Measurements from ENCODE around the gene CWC15. TPM values are rescaled to one million over a fixed set of nuclear protein-coding genes. Genes with fewer than 3 reads are reported as not detected.

Gene CWC15
- polyA plus RNA-seq, 1 donor = 68.0 TPM

GRCh38 chr11:94997437-94997836, 24.1 kb upstream of the CWC15 start:
- no peaks in the 10 kb centered on the region for H3K4me1 ChIP-seq (ENCODE audit: control insufficient read depth, insufficient read depth, low read length)
- no peaks in the 10 kb centered on the region for H3K27me3 ChIP-seq (ENCODE audit: control insufficient read depth, insufficient read depth, low read length)
- WGBS (ENCODE audit: insufficient coverage, low lambda C conversion rate) = 100% methylated on average over 3 of the region's 6 CpGs
- no peak for DNase-seq
- H3K27ac ChIP-seq (ENCODE audit: low read length) = no peak overlapping the region
- H3K4me3 ChIP-seq (ENCODE audit: low read length) = no peak overlapping the region
- H3K36me3 ChIP-seq (ENCODE audit: control insufficient read depth, insufficient read depth, low read length) = no peaks in the 10 kb centered on the region
- H3K9me3 ChIP-seq (ENCODE audit: control insufficient read depth, low read depth, low read length) = peaks cover 2% of the 10 kb centered on the region

- no peak overlapping the region for H3K27ac ChIP-seq (ENCODE audit: low read length)
- no peaks in the 10 kb centered on the region for H3K4me1 ChIP-seq (ENCODE audit: control insufficient read depth, insufficient read depth, low read length)
- H3K36me3 ChIP-seq (ENCODE audit: control insufficient read depth, insufficient read depth, low read length) = no peaks in the 10 kb centered on the region
- peaks cover 2% of the 10 kb centered on the region for H3K9me3 ChIP-seq (ENCODE audit: control insufficient read depth, low read depth, low read length)
- 100% methylated on average over 1 of the region's 2 CpGs for WGBS (ENCODE audit: insufficient coverage, low lambda C conversion rate)
- H3K4me3 ChIP-seq (ENCODE audit: low read length) = no peak overlapping the region
- no peak for DNase-seq
- no peaks in the 10 kb centered on the region for H3K27me3 ChIP-seq (ENCODE audit: control insufficient read depth, insufficient read depth, low read length)
Measured at GRCh38 chr11:94993400-94993943, 20.1 kb upstream of the CWC15 start.

GRCh38 chr11:94988748-94989147, 15.4 kb upstream of the CWC15 start:
- H3K27me3 ChIP-seq (ENCODE audit: control insufficient read depth, insufficient read depth, low read length) = no peaks in the 10 kb centered on the region
- H3K9me3 ChIP-seq (ENCODE audit: control insufficient read depth, low read depth, low read length) = no peaks in the 10 kb centered on the region
- no peak for DNase-seq
- no CpG with 5 or more reads among the region's 1 CpG for WGBS (ENCODE audit: insufficient coverage, low lambda C conversion rate)
- no peak overlapping the region for H3K4me3 ChIP-seq (ENCODE audit: low read length)
- no peaks in the 10 kb centered on the region for H3K36me3 ChIP-seq (ENCODE audit: control insufficient read depth, insufficient read depth, low read length)
- no peak overlapping the region for H3K27ac ChIP-seq (ENCODE audit: low read length)
- no peaks in the 10 kb centered on the region for H3K4me1 ChIP-seq (ENCODE audit: control insufficient read depth, insufficient read depth, low read length)

GRCh38 chr11:94987378-94987777, 14.0 kb upstream of the CWC15 start:
- H3K9me3 ChIP-seq (ENCODE audit: control insufficient read depth, low read depth, low read length) = no peaks in the 10 kb centered on the region
- WGBS (ENCODE audit: insufficient coverage, low lambda C conversion rate) = 61% methylated on average over 2 of the region's 4 CpGs
- H3K36me3 ChIP-seq (ENCODE audit: control insufficient read depth, insufficient read depth, low read length) = no peaks in the 10 kb centered on the region
- H3K4me1 ChIP-seq (ENCODE audit: control insufficient read depth, insufficient read depth, low read length) = no peaks in the 10 kb centered on the region
- no peak overlapping the region for H3K27ac ChIP-seq (ENCODE audit: low read length)
- no peak for DNase-seq
- no peak overlapping the region for H3K4me3 ChIP-seq (ENCODE audit: low read length)
- H3K27me3 ChIP-seq (ENCODE audit: control insufficient read depth, insufficient read depth, low read length) = no peaks in the 10 kb centered on the region

- DNase-seq = no peak
- Histone ChIP-seq H3K27me3 (ENCODE audit: control insufficient read depth, insufficient read depth, low read length) (no peaks in the 10 kb centered on the region), H3K27ac (ENCODE audit: low read length) (no peak overlapping the region), H3K9me3 (ENCODE audit: control insufficient read depth, low read depth, low read length) (no peaks in the 10 kb centered on the region), H3K4me3 (ENCODE audit: low read length) (no peak overlapping the region), H3K36me3 (ENCODE audit: control insufficient read depth, insufficient read depth, low read length) (peaks cover 8% of the 10 kb centered on the region), H3K4me1 (ENCODE audit: control insufficient read depth, insufficient read depth, low read length) (peaks cover 3% of the 10 kb centered on the region)
- no CpG with 5 or more reads among the region's 1 CpG for WGBS (ENCODE audit: insufficient coverage, low lambda C conversion rate)
Measured at GRCh38 chr11:94975599-94975998, 2.2 kb upstream of the CWC15 start.

GRCh38 chr11:94974178-94974577, 822 bp upstream of the CWC15 start:
- H3K4me3 ChIP-seq (ENCODE audit: low read length) = peak overlapping the region; percentile 66

GRCh38 chr11:94972700-94973098, 657 bp downstream of the CWC15 start:
- no peaks in the 10 kb centered on the region for H3K27me3 ChIP-seq (ENCODE audit: control insufficient read depth, insufficient read depth, low read length)
- H3K9me3 ChIP-seq (ENCODE audit: control insufficient read depth, low read depth, low read length) = no peaks in the 10 kb centered on the region
- 33% methylated on average over 1 of the region's 5 CpGs for WGBS (ENCODE audit: insufficient coverage, low lambda C conversion rate)
- H3K27ac ChIP-seq (ENCODE audit: low read length) = no peak overlapping the region
- peaks cover 3% of the 10 kb centered on the region for H3K4me1 ChIP-seq (ENCODE audit: control insufficient read depth, insufficient read depth, low read length)
- no peak for DNase-seq
- H3K4me3 ChIP-seq (ENCODE audit: low read length) = peak overlapping the region; percentile 66
- peaks cover 34% of the 10 kb centered on the region for H3K36me3 ChIP-seq (ENCODE audit: control insufficient read depth, insufficient read depth, low read length)

More at GRCh38 chr11:94974178-94974577, 822 bp upstream of the CWC15 start:
- Histone ChIP-seq H3K36me3 (ENCODE audit: control insufficient read depth, insufficient read depth, low read length) (peaks cover 21% of the 10 kb centered on the region), H3K4me1 (ENCODE audit: control insufficient read depth, insufficient read depth, low read length) (peaks cover 3% of the 10 kb centered on the region), H3K9me3 (ENCODE audit: control insufficient read depth, low read depth, low read length) (no peaks in the 10 kb centered on the region), H3K27me3 (ENCODE audit: control insufficient read depth, insufficient read depth, low read length) (no peaks in the 10 kb centered on the region), H3K27ac (ENCODE audit: low read length) (no peak overlapping the region)
- no peak for DNase-seq
- WGBS (ENCODE audit: insufficient coverage, low lambda C conversion rate) = 37% methylated on average over 2 of the region's 6 CpGs

GRCh38 chr11:94968334-94968958, 4.9 kb downstream of the CWC15 start:
- Histone ChIP-seq H3K27me3 (ENCODE audit: control insufficient read depth, insufficient read depth, low read length) (no peaks in the 10 kb centered on the region), H3K27ac (ENCODE audit: low read length) (no peak overlapping the region), H3K36me3 (ENCODE audit: control insufficient read depth, insufficient read depth, low read length) (peaks cover 66% of the 10 kb centered on the region), H3K4me1 (ENCODE audit: control insufficient read depth, insufficient read depth, low read length) (peaks cover 3% of the 10 kb centered on the region), H3K4me3 (ENCODE audit: low read length) (no peak overlapping the region), H3K9me3 (ENCODE audit: control insufficient read depth, low read depth, low read length) (no peaks in the 10 kb centered on the region)
- WGBS (ENCODE audit: insufficient coverage, low lambda C conversion rate) = no CpG with 5 or more reads among the region's 1 CpG
- DNase-seq = no peak

- Histone ChIP-seq H3K4me1 (ENCODE audit: control insufficient read depth, insufficient read depth, low read length) (no peaks in the 10 kb centered on the region), H3K27me3 (ENCODE audit: control insufficient read depth, insufficient read depth, low read length) (no peaks in the 10 kb centered on the region), H3K4me3 (ENCODE audit: low read length) (no peak overlapping the region), H3K9me3 (ENCODE audit: control insufficient read depth, low read depth, low read length) (no peaks in the 10 kb centered on the region), H3K27ac (ENCODE audit: low read length) (no peak overlapping the region), H3K36me3 (ENCODE audit: control insufficient read depth, insufficient read depth, low read length) (peaks cover 77% of the 10 kb centered on the region)
- DNase-seq = no peak
- 100% methylated on average over 1 of the region's 4 CpGs for WGBS (ENCODE audit: insufficient coverage, low lambda C conversion rate)
Measured at GRCh38 chr11:94964934-94965333, 8.4 kb downstream of the CWC15 start.

GRCh38 chr11:94961255-94961654, 12.1 kb downstream of the CWC15 start:
- DNase-seq = no peak
- Histone ChIP-seq H3K27ac (ENCODE audit: low read length) (no peak overlapping the region), H3K4me3 (ENCODE audit: low read length) (no peak overlapping the region), H3K4me1 (ENCODE audit: control insufficient read depth, insufficient read depth, low read length) (no peaks in the 10 kb centered on the region), H3K27me3 (ENCODE audit: control insufficient read depth, insufficient read depth, low read length) (no peaks in the 10 kb centered on the region), H3K9me3 (ENCODE audit: control insufficient read depth, low read depth, low read length) (no peaks in the 10 kb centered on the region), H3K36me3 (ENCODE audit: control insufficient read depth, insufficient read depth, low read length) (peaks cover 60% of the 10 kb centered on the region)
- WGBS (ENCODE audit: insufficient coverage, low lambda C conversion rate) = 100% methylated on average over 1 of the region's 1 CpG

- peaks cover 52% of the 10 kb centered on the region for H3K36me3 ChIP-seq (ENCODE audit: control insufficient read depth, insufficient read depth, low read length)
- WGBS (ENCODE audit: insufficient coverage, low lambda C conversion rate) = no CpG with 5 or more reads among the region's 2 CpGs
- no peak overlapping the region for H3K4me3 ChIP-seq (ENCODE audit: low read length)
- H3K27me3 ChIP-seq (ENCODE audit: control insufficient read depth, insufficient read depth, low read length) = no peaks in the 10 kb centered on the region
- no peak overlapping the region for H3K27ac ChIP-seq (ENCODE audit: low read length)
- H3K9me3 ChIP-seq (ENCODE audit: control insufficient read depth, low read depth, low read length) = no peaks in the 10 kb centered on the region
- no peak for DNase-seq
- no peaks in the 10 kb centered on the region for H3K4me1 ChIP-seq (ENCODE audit: control insufficient read depth, insufficient read depth, low read length)
Measured at GRCh38 chr11:94960488-94960887, 12.9 kb downstream of the CWC15 start.

Data from large intestine (tissue), 3 donors.